Activated T-helper 1 cell treated with anti-CD3 and anti-CD28 coated beads, Interleukin-2, amount 50 U/mL, for 16 hours (primary cell): ENCODE measurements around the gene ARHGAP35.

Experiments used
- DNase-seq, 2 donors: peaks; one replicate each; pipeline ENCODE4 v3.0.0-alpha.2; 2020; ENCODE audit warnings: low read depth in 1 of 2, low spot score in 1 of 2

ARHGAP35 gene

DNA sequence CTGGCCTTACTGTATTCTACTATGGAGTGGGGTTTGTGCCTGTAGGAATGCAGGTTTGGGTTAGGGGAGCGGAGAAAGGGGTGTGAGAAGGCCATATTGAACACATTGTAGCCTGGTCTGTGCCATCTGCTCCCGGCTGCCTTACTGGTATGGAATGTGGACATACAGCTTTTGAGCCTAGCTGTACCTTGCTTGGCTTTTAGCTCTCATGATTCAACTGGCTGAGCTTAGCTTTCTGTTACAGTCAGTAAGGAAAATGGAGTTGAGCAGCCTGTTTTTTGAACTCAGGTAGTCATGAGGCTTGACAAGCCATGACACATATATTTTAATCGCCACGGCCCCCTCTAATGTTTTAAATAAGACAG is 41.6 kb downstream of the ARHGAP35 start:
- DNase-seq, result no peak

- no peak for DNase-seq
Measured at GRCh38 chr19:46903458-46903857, 42.7 kb downstream of the ARHGAP35 start.

DNA sequence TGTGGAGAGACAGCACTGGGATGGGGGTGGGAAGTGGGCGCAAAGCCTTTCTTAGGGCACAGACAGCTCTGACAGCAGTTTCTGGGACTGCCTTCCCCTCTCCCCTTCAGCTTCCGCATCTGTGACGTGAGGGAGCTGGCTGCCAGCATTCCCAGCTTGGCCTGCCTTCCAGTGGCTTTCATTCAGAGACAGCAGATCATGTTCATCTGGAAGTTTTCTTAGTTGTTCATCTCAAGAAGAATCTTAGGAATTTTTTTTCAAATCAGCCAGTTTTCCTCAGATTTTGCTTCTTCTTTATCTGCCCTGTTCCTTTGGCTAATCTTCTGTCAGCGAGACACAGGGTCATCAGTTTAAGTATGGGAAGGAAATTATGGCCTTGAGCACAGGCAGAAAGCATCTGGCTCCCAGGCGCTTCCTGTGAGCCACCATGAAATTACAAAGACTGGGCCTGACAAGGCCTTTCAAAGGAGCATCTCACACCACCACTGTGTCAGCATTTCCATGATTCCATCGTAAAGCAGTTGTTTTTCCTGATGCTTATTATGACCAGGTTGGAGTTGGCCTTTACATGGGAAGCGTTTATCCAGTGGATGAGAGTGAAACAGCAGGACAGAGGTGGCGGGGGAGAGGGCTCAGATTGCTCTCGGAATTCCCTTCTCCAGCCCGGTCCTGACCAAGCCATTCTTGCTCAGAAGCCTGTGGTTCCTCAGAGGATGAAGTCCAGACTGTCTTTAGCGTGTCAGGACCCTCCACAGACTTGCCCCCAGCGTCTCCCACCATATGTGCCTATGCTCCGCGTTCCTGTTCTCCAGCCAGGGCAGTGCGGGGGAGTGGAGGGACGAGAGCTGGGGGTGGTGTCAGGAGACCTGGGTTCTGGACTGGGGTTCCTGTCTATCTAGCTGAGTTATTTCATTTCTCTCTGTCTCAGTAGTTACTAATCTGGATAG is 43.6 kb downstream of the ARHGAP35 start:
- DNase-seq, result no peak

DNA sequence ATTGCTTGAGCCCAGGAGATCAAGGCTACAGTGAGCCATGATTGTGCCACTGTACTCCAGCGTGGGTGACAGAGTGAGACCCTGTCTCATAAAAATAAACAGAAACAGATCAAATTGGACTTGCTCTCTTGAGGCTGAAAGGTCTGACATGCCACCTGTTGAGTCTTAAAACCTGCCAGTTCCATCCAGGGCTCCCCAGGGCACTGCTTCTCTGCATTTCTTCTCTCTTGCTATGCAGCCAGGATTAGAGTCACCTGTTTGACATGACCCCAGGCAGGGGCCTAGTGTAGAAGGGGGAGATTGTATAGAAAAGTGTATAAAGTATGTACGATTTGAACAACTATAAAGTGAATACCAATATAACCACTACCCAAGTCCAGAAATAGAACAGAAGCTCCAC is 45.4 kb downstream of the ARHGAP35 start:
- no peak for DNase-seq

GRCh38 chr19:46907880-46908279 is 47.1 kb downstream of the ARHGAP35 start:
- no peak for DNase-seq

DNA sequence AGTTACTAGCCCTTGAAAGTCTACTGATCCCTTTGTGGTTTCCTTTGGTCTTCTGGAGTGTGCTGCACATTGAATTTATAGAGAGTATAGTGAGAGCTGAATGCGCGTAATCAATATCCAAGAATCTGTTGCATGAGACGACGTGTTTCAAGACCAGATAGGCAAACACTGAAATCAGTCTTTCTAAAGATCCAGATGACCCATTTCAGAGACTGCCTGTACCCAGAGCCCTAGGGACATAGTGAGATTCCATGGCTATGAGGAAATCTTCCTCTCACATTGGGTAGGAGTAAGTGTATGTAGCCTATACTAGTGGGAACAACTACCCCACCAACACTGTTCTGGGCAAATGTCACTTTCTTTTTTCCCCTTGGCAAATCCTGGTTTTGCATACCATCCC is 48.6 kb downstream of the ARHGAP35 start:
- DNase-seq, result no peak
